H1 (cell line): ENCODE data around the gene PXT1.
"Not testable (repeated sequence)": the region's sequence is repeated elsewhere in the genome, so short reads cannot be mapped to it uniquely, and the experiment has no call there.

Experiments
- ATF3 ChIP-seq: IDR thresholded peaks from 2 replicates; pipeline ENCODE4 v1.6.1; 2011; ENCODE audit warnings: low read depth, mild to moderate bottlenecking, low read length; ENCODE audit not compliant: insufficient read depth
- CHD1 ChIP-seq: IDR thresholded peaks from 2 replicates; pipeline ENCODE4 v1.6.1; 2012; ENCODE audit warnings: low read depth, low read length, improper control_type of control experiment
- CHD7 ChIP-seq: fragments of 300-600 bp; sonication (generic); IDR thresholded peaks from 2 replicates; pipeline ENCODE4 v1.7.1; 2012; ENCODE audit warnings: low read length, moderate library complexity, mild to moderate bottlenecking, inconsistent platforms; ENCODE audit not compliant: insufficient replicate concordance
- CTCF ChIP-seq, 3 experiments: IDR thresholded peaks; 1 replicate in 2 of 3; 2 replicates in 1 of 3; pipeline versions ENCODE4 v1.5.1 to v1.6.1; 2011; ENCODE audit warnings: low read length in 3 of 3, mild to moderate bottlenecking in 3 of 3, inconsistent platforms in 2 of 3, low read depth in 1 of 3, moderate library complexity in 1 of 3; ENCODE audit not compliant: insufficient read depth in 1 of 3; ENCODE audit errors: control extremely low read depth in 1 of 3
- EP300 ChIP-seq, 2 experiments: IDR thresholded peaks; 1 replicate in 1 of 2; 2 replicates in 1 of 2; pipeline ENCODE4 v1.6.1; 2011 to 2012; ENCODE audit warnings: low read depth in 2 of 2, low read length in 2 of 2, mild to moderate bottlenecking in 2 of 2, borderline replicate concordance in 1 of 2, inconsistent platforms in 1 of 2, moderate library complexity in 1 of 2
- GABPA ChIP-seq: IDR thresholded peaks from 2 replicates; pipeline ENCODE4 v1.6.1; 2011; ENCODE audit warnings: mild to moderate bottlenecking, low read length, moderate library complexity, borderline replicate concordance; ENCODE audit not compliant: insufficient read depth
- KDM1A ChIP-seq: fragments of 200-600, 300-600 bp; sonication (generic); IDR thresholded peaks from 2 replicates; pipeline ENCODE4 v1.7.1; 2016; ENCODE audit warnings: mild to moderate bottlenecking, low read length, borderline replicate concordance
- PHF8 ChIP-seq: fragments of 200-600 bp; sonication (generic); conservative IDR thresholded peaks from 2 replicates; pipeline ENCODE4 v1.7.1; 2012; ENCODE audit warnings: low read depth, mild to moderate bottlenecking, inconsistent platforms, low read length, moderate library complexity
- POLR2AphosphoS5 ChIP-seq: IDR thresholded peaks from 2 replicates; pipeline ENCODE4 v1.6.1; 2011; ENCODE audit warnings: low read depth, low read length
- RAD21 ChIP-seq, 2 experiments: IDR thresholded peaks in 1 of 2; conservative IDR thresholded peaks in 1 of 2; 2 replicates each; pipeline ENCODE4 v1.6.1; 2011; ENCODE audit warnings: low read depth in 2 of 2, low read length in 2 of 2, improper control_type of control experiment in 1 of 2, inconsistent platforms in 1 of 2, mild to moderate bottlenecking in 1 of 2, moderate library complexity in 1 of 2
- RNF2 ChIP-seq: fragments of 200-900, 300-1000 bp; sonication (generic); IDR thresholded peaks from 2 replicates; pipeline ENCODE4 v1.7.1; 2016; ENCODE audit warnings: borderline replicate concordance, low read depth, mild to moderate bottlenecking, antibody characterized with exemption, low read length; ENCODE audit not compliant: poor library complexity, severe bottlenecking; ENCODE audit errors: missing control alignments
- SP2 ChIP-seq: IDR thresholded peaks from 2 replicates; pipeline ENCODE4 v1.6.1; 2012; ENCODE audit warnings: mild to moderate bottlenecking, low read length, inconsistent platforms
- USF2 ChIP-seq: IDR thresholded peaks from 2 replicates; pipeline ENCODE4 v1.6.1; 2011; ENCODE audit warnings: low read length, improper control_type of control experiment
- ZNF274 ChIP-seq: IDR thresholded peaks from 2 replicates; pipeline ENCODE4 v1.7.0; 2012; ENCODE audit warnings: low read length, borderline replicate concordance; ENCODE audit errors: extremely low read depth

GRCh38 chr6:36449173-36449572 is 6.5 kb upstream of the PXT1 start:
- not testable (repeated sequence) for TF ChIP-seq CTCF (IDR thresholded peaks at IDR 0.05; ENCODE audit: control extremely low read depth in 1 of 3, insufficient read depth in 1 of 3, low read depth in 1 of 3, low read length in 3 of 3); EP300 (IDR thresholded peaks at IDR 0.05; ENCODE audit: borderline replicate concordance in 1 of 2, low read depth in 2 of 2, low read length in 2 of 2); KDM1A; SP2; CHD7; RAD21 (IDR thresholded peaks at IDR 0.05 in 1 of 2, conservative IDR thresholded peaks at IDR 0.05 in 1 of 2; ENCODE audit: low read depth in 2 of 2, low read length in 2 of 2); ATF3; USF2; POLR2AphosphoS5; CHD1; PHF8; RNF2; ZNF274; GABPA
